Measurements from ENCODE around the gene KIF2A.

Gene KIF2A

DNA sequence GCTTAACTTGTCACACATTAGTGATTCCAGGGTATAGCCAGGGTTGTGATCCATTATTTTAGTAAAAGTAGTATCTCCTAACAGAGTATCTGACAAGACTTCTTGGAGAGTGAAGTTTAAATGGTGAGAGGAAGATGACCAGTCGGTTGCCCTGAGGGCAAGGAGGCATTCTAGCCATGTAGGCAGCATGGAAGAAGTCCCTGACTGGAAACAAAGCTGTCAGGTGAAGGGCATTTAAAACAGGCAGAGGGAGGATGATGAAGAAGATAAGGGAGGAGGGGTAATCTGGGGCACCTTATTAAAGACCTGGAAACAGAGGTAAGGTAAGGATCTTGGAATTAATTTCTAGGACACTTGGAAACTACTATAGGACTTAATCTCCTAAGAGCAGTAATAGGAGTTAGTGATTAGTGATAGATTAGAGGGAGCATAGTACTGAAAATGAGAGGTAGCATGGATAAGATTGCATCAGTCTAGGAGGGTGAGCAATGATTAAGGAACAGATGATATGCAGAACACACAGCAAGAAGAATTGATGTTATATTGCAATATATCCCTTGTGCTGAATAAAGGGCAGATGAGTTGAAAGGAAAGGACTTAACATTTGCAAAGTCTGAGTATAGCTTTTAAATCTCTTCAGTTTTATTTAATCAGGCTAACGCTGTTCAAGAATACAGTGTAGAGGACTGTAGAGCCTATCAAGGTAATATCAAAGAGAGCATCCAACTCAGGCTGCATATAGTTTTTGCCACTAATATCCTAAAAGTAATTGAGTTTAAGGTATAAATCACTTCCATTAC lies 9.6 kb downstream of the KIF2A start:
- FAIRE-seq: peak; percentile 26
- TF ChIP-seq PAX5 (IDR thresholded peaks at IDR 0.05; ENCODE audit: insufficient read depth, low read length, severe bottlenecking) (no peak), POLR2A (IDR thresholded peaks at IDR 0.05; ENCODE audit: low read depth, low read length) (no peak), POLR2AphosphoS5 (IDR thresholded peaks at IDR 0.05; ENCODE audit: low read depth, low read length) (no peak), SPI1 (IDR thresholded peaks at IDR 0.05; ENCODE audit: low read depth, low read length) (no peak), TAF1 (IDR thresholded peaks at IDR 0.05; ENCODE audit: low read depth, low read length) (no peak), POU2F2 (IDR thresholded peaks at IDR 0.05; ENCODE audit: low read depth, low read length) (no peak)

DNA sequence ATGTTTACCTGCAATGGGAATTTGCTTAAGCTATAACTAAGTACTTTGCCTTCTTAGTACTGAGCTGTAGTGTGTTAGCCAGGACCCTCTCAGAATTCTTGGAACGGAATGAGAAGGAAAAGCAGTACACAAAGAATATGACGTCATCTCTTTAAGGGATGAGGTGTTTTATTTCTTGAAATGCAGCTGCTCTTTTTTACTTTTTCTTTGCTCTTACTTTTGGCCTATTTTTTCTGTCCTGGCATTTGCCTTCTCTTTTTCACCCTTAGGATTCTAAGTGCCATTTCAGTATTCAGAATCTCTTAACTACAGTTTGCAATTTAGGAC lies 10.1 kb downstream of the KIF2A start:
- TF ChIP-seq TAF1 (IDR thresholded peaks at IDR 0.05; ENCODE audit: low read depth, low read length): no peak
- TF ChIP-seq POLR2AphosphoS5 (IDR thresholded peaks at IDR 0.05; ENCODE audit: low read depth, low read length): no peak
- no peak for TF ChIP-seq PAX5 (IDR thresholded peaks at IDR 0.05; ENCODE audit: insufficient read depth, low read length, severe bottlenecking)
- no peak for TF ChIP-seq POU2F2 (IDR thresholded peaks at IDR 0.05; ENCODE audit: low read depth, low read length)
- FAIRE-seq (no peak), DNase-seq (ENCODE audit: insufficient read length, low spot score) (no peak)

More for the DNA sequence above, 9.6 kb downstream of the KIF2A start:
- DNase-seq (ENCODE audit: insufficient read length, low spot score): no peak

DNA sequence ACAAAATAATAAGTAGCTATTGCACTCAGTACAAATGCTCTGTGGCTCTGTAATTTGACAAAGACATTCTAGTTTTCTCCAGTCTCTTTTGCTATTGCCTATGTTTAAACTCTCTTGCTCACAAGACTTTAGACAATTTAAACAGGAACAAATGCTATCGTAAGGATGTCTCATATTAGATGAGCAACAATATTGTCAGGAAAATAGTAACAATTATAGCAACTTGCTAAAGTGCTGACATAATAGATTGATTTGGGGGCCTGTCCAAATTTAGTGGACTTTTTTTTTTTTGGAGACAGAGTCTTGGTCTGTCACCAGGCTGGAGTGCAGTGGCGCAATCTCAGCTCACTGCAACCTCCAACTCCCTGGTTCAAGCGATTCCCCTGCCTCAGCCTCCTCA lies 11.8 kb downstream of the KIF2A start:
- no peak for DNase-seq (ENCODE audit: insufficient read length, low spot score)
- no peak for TF ChIP-seq PAX5 (IDR thresholded peaks at IDR 0.05; ENCODE audit: insufficient read depth, low read length, severe bottlenecking)
- no peak for TF ChIP-seq POLR2AphosphoS5 (IDR thresholded peaks at IDR 0.05; ENCODE audit: low read depth, low read length)
- TF ChIP-seq POLR2A (IDR thresholded peaks at IDR 0.05; ENCODE audit: low read depth, low read length): no peak
- no peak for TF ChIP-seq TAF1 (IDR thresholded peaks at IDR 0.05; ENCODE audit: low read depth, low read length)
- no peak for TF ChIP-seq POU2F2 (IDR thresholded peaks at IDR 0.05; ENCODE audit: low read depth, low read length)
- TF ChIP-seq SPI1 (IDR thresholded peaks at IDR 0.05; ENCODE audit: low read depth, low read length): no peak
- no peak for FAIRE-seq

DNA sequence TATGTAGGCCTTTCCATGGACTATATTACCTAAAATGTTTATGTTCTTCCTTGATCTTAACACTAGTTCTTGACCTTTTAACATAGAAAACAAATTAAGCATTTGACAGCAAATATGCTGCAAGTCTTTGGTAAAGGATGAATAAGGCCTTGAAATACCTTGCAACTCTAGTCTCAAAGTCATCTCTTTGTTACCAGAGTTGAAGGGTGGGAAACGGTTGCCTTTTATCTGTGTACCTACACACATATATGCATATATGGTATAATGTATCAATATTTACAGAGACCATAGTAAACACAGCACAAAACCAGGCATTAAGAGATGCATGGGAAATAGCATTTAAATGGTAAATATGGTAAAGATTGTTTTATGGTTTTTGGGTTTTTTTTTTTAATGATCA lies 16.5 kb downstream of the KIF2A start:
- no peak for TF ChIP-seq TAF1 (IDR thresholded peaks at IDR 0.05; ENCODE audit: low read depth, low read length)
- no peak for TF ChIP-seq POLR2AphosphoS5 (IDR thresholded peaks at IDR 0.05; ENCODE audit: low read depth, low read length)
- TF ChIP-seq PAX5 (IDR thresholded peaks at IDR 0.05; ENCODE audit: insufficient read depth, low read length, severe bottlenecking): no peak
- TF ChIP-seq POU2F2 (IDR thresholded peaks at IDR 0.05; ENCODE audit: low read depth, low read length): no peak
- no peak for TF ChIP-seq POLR2A (IDR thresholded peaks at IDR 0.05; ENCODE audit: low read depth, low read length)
- no peak for TF ChIP-seq SPI1 (IDR thresholded peaks at IDR 0.05; ENCODE audit: low read depth, low read length)
- FAIRE-seq (no peak), DNase-seq (ENCODE audit: insufficient read length, low spot score) (no peak)

DNA sequence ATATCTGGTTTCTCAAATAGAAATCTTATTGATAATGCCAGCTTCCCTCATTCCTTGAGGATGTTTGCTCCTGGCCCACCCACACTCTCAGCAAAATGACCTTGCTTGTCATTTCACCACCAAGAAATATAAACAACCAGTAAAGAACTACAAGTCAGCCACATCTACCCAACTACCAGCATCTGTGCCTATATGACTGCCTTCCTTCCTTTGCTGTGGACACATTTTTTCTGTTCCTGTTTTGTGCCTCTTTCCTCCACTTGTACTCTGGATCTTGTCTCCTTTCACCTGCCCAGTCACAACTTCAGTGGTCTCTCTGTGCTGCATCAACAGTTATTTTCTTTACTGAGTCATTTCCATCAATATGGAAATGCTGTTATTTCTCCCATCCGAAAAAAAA lies 20.3 kb downstream of the KIF2A start:
- FAIRE-seq (peak; percentile 89), DNase-seq (ENCODE audit: insufficient read length, low spot score) (no peak)
- TF ChIP-seq SPI1 (IDR thresholded peaks at IDR 0.05; ENCODE audit: low read depth, low read length) (peak; percentile 90), TAF1 (IDR thresholded peaks at IDR 0.05; ENCODE audit: low read depth, low read length) (no peak)

DNA sequence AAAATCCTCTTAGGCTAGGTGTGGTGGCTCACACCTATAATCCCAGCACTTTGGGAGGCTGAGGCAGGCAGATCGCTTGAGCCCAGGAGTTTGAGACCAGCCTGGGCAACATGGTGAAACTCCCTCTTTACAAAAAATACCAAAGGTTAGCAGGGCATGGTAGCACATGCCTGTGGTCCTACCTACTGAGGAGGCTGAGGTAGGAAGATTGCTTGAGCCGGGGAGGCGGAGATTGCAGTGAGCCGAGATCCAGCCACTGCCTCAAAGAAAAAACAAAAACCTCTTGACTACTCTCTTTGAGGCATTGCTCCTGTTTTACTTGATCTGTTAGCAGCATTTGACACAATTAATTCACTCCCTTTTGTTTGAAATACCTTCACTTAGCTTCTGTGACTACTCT lies 20.7 kb downstream of the KIF2A start:
- FAIRE-seq (no peak), DNase-seq (ENCODE audit: insufficient read length, low spot score) (no peak)
- TF ChIP-seq POLR2A (IDR thresholded peaks at IDR 0.05; ENCODE audit: low read depth, low read length) (no peak), SPI1 (IDR thresholded peaks at IDR 0.05; ENCODE audit: low read depth, low read length) (no peak), TAF1 (IDR thresholded peaks at IDR 0.05; ENCODE audit: low read depth, low read length) (no peak), POLR2AphosphoS5 (IDR thresholded peaks at IDR 0.05; ENCODE audit: low read depth, low read length) (no peak), POU2F2 (IDR thresholded peaks at IDR 0.05; ENCODE audit: low read depth, low read length) (no peak), PAX5 (IDR thresholded peaks at IDR 0.05; ENCODE audit: insufficient read depth, low read length, severe bottlenecking) (no peak)

DNA sequence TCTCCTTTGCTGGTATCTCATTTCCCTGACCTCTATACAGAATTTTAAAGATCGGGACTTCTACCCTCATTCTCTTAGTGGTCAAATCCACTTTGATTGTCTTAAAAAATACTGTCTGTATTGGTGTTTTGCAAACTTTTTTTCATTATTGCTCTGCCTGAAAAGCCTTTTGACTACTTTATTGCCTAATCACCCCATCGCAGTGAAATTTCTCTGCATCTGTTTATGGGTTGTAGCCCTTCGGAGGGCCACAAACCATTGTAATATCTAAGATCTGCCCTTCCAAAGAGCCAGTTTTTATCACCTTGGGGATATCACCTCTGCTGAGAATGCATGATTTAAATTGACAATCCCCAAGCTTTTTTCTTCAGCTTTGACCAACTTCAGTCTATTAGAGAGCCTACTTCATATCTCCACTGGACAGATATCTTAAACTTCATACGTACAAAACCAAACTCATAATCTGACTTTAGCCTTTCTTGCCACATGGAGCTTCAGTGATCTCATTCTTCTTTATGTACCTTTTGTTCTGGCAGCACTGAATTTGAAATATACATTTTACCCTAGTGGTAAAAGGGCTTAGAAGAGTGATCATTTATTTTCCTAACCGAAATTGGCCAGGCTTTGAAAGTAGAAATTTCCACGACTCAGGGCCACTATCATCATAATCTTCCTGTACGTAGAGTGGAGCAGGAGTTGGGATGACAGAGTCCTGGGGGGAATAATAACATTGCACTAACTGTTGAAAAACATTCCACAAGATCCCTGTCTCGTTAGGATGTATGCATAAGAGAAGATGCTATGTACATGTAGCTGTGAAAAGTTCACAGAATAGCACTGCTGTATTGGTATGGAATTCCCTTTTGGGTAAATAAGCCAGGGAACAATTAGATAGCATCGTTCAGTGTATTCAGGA lies 21.4 kb downstream of the KIF2A start:
- no peak for DNase-seq (ENCODE audit: insufficient read length, low spot score)
- peak; percentile 56 for FAIRE-seq
- no peak for TF ChIP-seq POLR2A (IDR thresholded peaks at IDR 0.05; ENCODE audit: low read depth, low read length)

DNA sequence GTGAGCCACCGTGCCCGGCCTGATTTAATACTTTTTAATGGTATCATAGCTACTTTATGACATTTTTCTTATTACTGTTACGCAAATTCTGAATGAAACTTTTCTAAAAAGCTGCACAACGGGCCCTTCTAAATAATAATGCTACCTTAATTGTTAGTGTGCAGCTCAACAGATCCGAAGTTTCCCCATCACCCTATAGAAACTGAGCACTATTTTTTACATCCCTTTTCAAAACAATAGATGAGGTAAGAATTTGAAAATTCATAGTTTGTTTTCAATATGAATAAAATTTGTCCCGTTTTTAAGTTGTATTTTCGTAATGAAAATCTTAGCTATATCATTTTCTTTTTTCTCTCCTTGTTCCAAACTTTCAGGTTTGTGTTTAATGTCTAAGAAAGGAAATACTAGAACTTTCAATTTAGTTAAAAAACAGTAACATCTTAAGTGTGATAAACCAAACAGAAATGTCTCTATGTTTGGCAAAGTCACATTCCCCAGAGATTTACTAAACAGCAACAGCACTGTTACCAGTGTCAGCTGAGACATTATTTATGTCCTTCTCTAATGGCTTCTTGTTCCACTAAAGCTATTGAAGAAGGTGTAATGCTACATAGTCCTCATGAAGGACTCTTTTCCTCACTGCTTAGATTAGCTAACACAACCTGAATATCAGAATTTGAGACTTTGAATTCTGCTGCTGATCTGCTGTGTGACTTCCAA lies 22.9 kb downstream of the KIF2A start:
- FAIRE-seq (peak; percentile 66), DNase-seq (ENCODE audit: insufficient read length, low spot score) (no peak)
- TF ChIP-seq SPI1 (IDR thresholded peaks at IDR 0.05; ENCODE audit: low read depth, low read length) (no peak), POLR2AphosphoS5 (IDR thresholded peaks at IDR 0.05; ENCODE audit: low read depth, low read length) (no peak), POU2F2 (IDR thresholded peaks at IDR 0.05; ENCODE audit: low read depth, low read length) (no peak), PAX5 (IDR thresholded peaks at IDR 0.05; ENCODE audit: insufficient read depth, low read length, severe bottlenecking) (no peak), TAF1 (IDR thresholded peaks at IDR 0.05; ENCODE audit: low read depth, low read length) (no peak), POLR2A (IDR thresholded peaks at IDR 0.05; ENCODE audit: low read depth, low read length) (no peak)

DNA sequence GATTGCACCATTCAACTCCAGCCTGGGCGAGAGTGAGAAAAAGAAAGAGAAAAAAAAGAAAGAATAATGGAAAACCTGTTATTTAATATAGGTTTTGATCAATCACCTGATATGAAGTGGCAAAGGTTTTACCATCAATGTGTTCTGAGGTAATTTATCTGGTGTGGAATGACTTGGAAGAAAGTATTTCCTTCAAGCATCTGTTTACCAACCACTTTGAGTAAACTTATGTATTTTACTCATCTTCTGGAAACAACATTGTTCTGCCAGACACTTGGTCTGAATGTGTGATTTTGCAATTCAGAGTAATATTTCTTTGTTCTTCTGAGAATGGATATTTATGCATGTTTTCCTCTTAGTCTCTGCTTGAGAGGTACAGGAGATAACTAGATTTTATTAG lies 24.3 kb downstream of the KIF2A start:
- FAIRE-seq (no peak), DNase-seq (ENCODE audit: insufficient read length, low spot score) (no peak)
- TF ChIP-seq POLR2AphosphoS5 (IDR thresholded peaks at IDR 0.05; ENCODE audit: low read depth, low read length): no peak
- no peak for TF ChIP-seq SPI1 (IDR thresholded peaks at IDR 0.05; ENCODE audit: low read depth, low read length)
- TF ChIP-seq PAX5 (IDR thresholded peaks at IDR 0.05; ENCODE audit: insufficient read depth, low read length, severe bottlenecking): no peak
- no peak for TF ChIP-seq TAF1 (IDR thresholded peaks at IDR 0.05; ENCODE audit: low read depth, low read length)
- no peak for TF ChIP-seq POU2F2 (IDR thresholded peaks at IDR 0.05; ENCODE audit: low read depth, low read length)
- no peak for TF ChIP-seq POLR2A (IDR thresholded peaks at IDR 0.05; ENCODE audit: low read depth, low read length)
